Progenitor cell of endocrine pancreas (in vitro differentiated cells): ENCODE results near the gene TUG1. TPM values are rescaled to one million over a fixed set of nuclear protein-coding genes. Genes with fewer than 3 reads are reported as not detected.

Experiments used
- DNase-seq: peaks from one replicate; pipeline ENCODE4 v3.0.0; 2021; ENCODE audit warnings: low spot score; ENCODE audit not compliant: unreplicated experiment
- H3K27ac Mint-ChIP-seq: 2 replicates; pipeline ENCODE4 v1.8.0; 2021; ENCODE audit warnings: mild to moderate bottlenecking, moderate library complexity, mixed read lengths
- H3K27me3 Mint-ChIP-seq: 2 replicates; pipeline ENCODE4 v1.8.0; 2021; ENCODE audit warnings: mixed read lengths
- H3K36me3 Mint-ChIP-seq: 2 replicates; pipeline ENCODE4 v1.8.0; 2022; ENCODE audit warnings: mixed read lengths; ENCODE audit not compliant: insufficient read depth
- H3K4me1 Mint-ChIP-seq: 2 replicates; pipeline ENCODE4 v1.8.0; 2021; ENCODE audit warnings: low read depth, mixed read lengths
- H3K4me3 Mint-ChIP-seq: 2 replicates; pipeline ENCODE4 v1.8.0; 2021; ENCODE audit warnings: low read depth, mild to moderate bottlenecking, moderate library complexity, mixed read lengths
- H3K9me3 Mint-ChIP-seq: 2 replicates; pipeline ENCODE4 v1.8.0; 2021; ENCODE audit warnings: low read depth, mixed read lengths
- CTCF ChIP-seq: fragments of 200-600 bp; sonication (generic); IDR thresholded peaks from one replicate; pipeline ENCODE4 v1.5.0; 2021; ENCODE audit warnings: antibody characterized with exemption, mild to moderate bottlenecking; ENCODE audit not compliant: unreplicated experiment
- total RNA-seq: library from RNA; stranded (reverse); gene quantifications from 2 replicates; pipeline ENCODE4 v1.2.1, GENCODE V29; 2021

Gene TUG1
- total RNA-seq, 1 donor from 2014 or later: 142 TPM

DNA sequence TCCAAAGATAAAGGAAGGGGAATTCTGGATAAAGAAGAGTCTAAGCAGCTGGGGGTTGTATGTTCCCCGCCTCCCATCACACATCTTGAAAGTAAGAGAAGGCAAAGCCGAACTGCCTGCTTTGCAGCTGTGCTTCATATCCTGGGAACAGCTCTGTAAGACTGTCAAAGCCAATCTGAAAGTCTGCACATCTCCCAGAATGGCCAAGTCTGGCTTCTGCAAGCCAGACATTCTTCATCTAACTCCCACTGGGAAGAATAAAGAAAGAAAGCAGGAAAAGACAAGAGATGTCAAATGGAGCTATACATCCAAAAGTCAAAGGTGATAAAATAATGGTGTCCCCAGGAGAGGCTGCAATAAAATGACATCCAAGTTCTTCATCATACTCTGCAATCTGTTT lies 15.9 kb upstream of the TUG1 start:
- peaks cover 13% of the 10 kb centered on the region for H3K36me3 Mint-ChIP-seq
- no peaks in the 10 kb centered on the region for H3K27me3 Mint-ChIP-seq
- H3K27ac Mint-ChIP-seq: no peak overlapping the region
- H3K4me1 Mint-ChIP-seq: peaks cover 2% of the 10 kb centered on the region
- TF ChIP-seq CTCF: no peak
- no peaks in the 10 kb centered on the region for H3K9me3 Mint-ChIP-seq
- no peak for DNase-seq
- no peak overlapping the region for H3K4me3 Mint-ChIP-seq

DNA sequence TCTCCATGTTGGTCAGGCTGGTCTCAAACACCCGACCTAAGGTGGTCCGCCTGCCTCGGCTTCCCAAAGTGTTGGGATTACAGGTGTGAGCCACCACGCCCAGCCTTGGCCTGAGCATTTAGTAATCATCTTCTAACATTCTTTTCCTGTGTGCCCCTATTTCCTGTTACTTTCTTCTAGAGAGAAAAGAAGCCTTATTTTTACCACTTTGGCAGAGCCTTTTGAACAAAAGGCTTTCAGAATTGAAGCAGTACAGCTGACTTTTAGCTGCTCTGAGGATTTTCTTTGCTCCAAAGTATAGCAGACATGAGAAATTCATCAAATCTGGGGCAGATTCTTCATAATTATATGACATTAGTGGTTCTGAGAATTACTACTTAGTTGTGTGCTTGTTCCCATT lies 13.9 kb upstream of the TUG1 start:
- Mint-ChIP-seq H3K9me3 (no peaks in the 10 kb centered on the region), H3K27me3 (no peaks in the 10 kb centered on the region), H3K27ac (no peak overlapping the region), H3K4me1 (peaks cover 10% of the 10 kb centered on the region), H3K36me3 (peaks cover 7% of the 10 kb centered on the region), H3K4me3 (no peak overlapping the region)
- no peak for DNase-seq
- no peak for TF ChIP-seq CTCF

GRCh38 chr22:30964858-30965257 lies 4.2 kb upstream of the TUG1 start:
- no peak overlapping the region for H3K27ac Mint-ChIP-seq
- peaks cover 45% of the 10 kb centered on the region for H3K36me3 Mint-ChIP-seq
- H3K9me3 Mint-ChIP-seq: peaks cover 14% of the 10 kb centered on the region
- peaks cover 9% of the 10 kb centered on the region for H3K4me1 Mint-ChIP-seq
- no peak for DNase-seq
- H3K4me3 Mint-ChIP-seq: no peak overlapping the region
- no peaks in the 10 kb centered on the region for H3K27me3 Mint-ChIP-seq
- no peak for TF ChIP-seq CTCF

GRCh38 chr22:30968015-30968923 lies 796 bp upstream of the TUG1 start, which contains the start of gene MORC2:
TSS of gene MORC2 (minus strand) at chr22:30968774. CDS start at chr22:30967889, 885 bp downstream.
- Mint-ChIP-seq H3K9me3 (peaks cover 31% of the 10 kb centered on the region), H3K4me1 (peaks cover 13% of the 10 kb centered on the region), H3K36me3 (peaks cover 72% of the 10 kb centered on the region), H3K27ac (peak within 1 kb of the TSS; percentile 99), H3K4me3 (peak within 1 kb of the TSS; percentile 89), H3K27me3 (no peaks in the 10 kb centered on the region)
- no peak for TF ChIP-seq CTCF
- DNase-seq: no peak

DNA sequence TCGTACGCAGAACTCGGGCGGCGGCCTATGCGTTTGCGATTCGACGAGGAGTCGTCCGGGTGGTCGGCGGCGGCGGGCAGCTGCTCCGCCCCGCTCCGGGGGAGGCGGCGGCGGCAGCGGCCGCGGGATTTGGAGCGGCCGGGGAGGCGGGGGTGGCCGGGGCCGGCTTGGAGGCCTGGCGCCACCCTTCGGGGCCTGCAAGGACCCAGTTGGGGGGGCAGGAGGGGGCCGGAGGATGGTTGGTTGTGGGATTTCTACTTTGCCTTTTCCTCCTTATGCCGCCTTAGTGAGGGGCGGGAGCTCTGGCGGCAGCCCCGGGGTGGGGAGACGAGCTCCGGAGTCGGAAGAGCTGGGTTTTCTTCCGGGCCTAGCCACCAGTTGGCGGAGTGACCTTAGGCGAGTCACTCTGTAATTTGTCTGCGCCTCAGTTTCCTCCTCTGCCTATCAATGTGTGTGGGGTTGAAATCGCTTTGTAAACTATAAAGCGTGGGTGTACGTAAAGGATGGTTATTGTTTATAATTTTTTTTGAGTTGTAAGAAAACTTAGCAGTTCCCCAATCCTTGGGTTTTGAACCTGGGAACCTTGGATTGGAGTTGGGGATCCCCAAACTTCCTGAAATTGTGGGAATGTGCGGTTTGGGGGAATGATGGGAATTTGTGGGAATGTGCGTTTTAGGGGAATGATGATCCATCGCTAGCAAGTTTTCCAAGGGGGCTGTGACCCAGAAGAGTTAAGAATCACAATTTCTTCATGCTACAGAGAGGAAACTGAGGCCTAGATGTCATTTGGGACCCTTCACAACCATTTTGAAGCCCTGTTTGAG lies 679 bp downstream of the TUG1 start:
- H3K9me3 Mint-ChIP-seq: peaks cover 36% of the 10 kb centered on the region
- peak overlapping the region; percentile 99 for H3K27ac Mint-ChIP-seq
- peak overlapping the region; percentile 89 for H3K4me3 Mint-ChIP-seq
- peaks cover 79% of the 10 kb centered on the region for H3K36me3 Mint-ChIP-seq
- no peak for DNase-seq
- no peak for TF ChIP-seq CTCF
- peaks cover 11% of the 10 kb centered on the region for H3K4me1 Mint-ChIP-seq
- no peaks in the 10 kb centered on the region for H3K27me3 Mint-ChIP-seq
